ENCODE data around the gene QSOX2.

DNA sequence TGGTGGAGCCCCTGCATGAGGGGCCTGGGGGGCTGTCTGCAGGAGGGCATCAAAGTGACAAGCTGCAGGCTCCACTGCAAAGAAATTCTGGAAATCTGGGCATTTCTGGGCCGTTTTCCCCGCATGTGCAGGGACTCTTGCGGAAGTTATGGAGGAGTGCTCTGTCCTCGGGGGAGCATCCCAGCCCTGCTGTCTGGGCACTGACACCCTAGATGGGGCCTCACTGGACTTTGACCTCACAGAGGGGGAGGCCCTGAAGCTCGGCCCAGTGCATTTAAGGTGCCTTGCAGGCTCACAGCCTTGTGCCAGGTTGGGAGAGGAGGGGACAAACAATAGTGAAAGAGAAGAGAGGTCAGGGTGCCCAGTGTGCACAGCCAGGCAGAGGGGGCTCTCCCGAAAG lies 76.1 kb downstream of the QSOX2 start:
- TF ChIP-seq, protein P1, sequence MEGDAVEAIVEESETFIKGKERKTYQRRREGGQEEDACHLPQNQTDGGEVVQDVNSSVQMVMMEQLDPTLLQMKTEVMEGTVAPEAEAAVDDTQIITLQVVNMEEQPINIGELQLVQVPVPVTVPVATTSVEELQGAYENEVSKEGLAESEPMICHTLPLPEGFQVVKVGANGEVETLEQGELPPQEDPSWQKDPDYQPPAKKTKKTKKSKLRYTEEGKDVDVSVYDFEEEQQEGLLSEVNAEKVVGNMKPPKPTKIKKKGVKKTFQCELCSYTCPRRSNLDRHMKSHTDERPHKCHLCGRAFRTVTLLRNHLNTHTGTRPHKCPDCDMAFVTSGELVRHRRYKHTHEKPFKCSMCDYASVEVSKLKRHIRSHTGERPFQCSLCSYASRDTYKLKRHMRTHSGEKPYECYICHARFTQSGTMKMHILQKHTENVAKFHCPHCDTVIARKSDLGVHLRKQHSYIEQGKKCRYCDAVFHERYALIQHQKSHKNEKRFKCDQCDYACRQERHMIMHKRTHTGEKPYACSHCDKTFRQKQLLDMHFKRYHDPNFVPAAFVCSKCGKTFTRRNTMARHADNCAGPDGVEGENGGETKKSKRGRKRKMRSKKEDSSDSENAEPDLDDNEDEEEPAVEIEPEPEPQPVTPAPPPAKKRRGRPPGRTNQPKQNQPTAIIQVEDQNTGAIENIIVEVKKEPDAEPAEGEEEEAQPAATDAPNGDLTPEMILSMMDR (IDR thresholded peaks at IDR 0.05) = no peak
- TF ChIP-seq POLR2AphosphoS5 (IDR thresholded peaks at IDR 0.05) = no peak

Data from upper lobe of left lung (tissue), 4 donors.